Smooth muscle cell of the coronary artery (primary cell): ENCODE measurements around the gene CLNS1A. TPM values are rescaled to one million over a fixed set of nuclear protein-coding genes. Genes with fewer than 3 reads are reported as not detected.

Source experiments
- total RNA-seq: library from RNA; depleted of rRNA; stranded (reverse); fragments of >200 nt; gene quantifications from 2 replicates; pipeline ENCODE4 v1.2.3, GENCODE V29; 2014; ENCODE audit warnings: low replicate concordance

The CLNS1A gene, protein sequence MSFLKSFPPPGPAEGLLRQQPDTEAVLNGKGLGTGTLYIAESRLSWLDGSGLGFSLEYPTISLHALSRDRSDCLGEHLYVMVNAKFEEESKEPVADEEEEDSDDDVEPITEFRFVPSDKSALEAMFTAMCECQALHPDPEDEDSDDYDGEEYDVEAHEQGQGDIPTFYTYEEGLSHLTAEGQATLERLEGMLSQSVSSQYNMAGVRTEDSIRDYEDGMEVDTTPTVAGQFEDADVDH
- 148 and 337 TPM in 2 replicates for total RNA-seq

GRCh38 chr11:77637345-77638165, at the start of gene CLNS1A:
Gene CLNS1A, minus strand, starts transcription at chr11:77637794. Its CDS starts 80 bp downstream, at chr11:77637714.

GRCh38 chr11:77589521-77590193, 47.9 kb downstream of the CLNS1A start, which contains the start of gene AQP11:
Gene AQP11, plus strand, starts transcription at chr11:77589953. Its CDS starts 40 bp downstream, at chr11:77589993.

Other genes starting within 250 kb of the CLNS1A start
- gene PAK1, start 163.7 kb downstream of the CLNS1A start, total RNA-seq, result 14.9 and 29.4 TPM in 2 replicates
- gene AQP11, start 47.8 kb downstream of the CLNS1A start, total RNA-seq, result 0.45 and 5.5 TPM in 2 replicates
- 27.9 and 36.2 TPM in 2 replicates for gene RSF1, start 182.9 kb upstream of the CLNS1A start, total RNA-seq
- gene AAMDC, start 183.3 kb upstream of the CLNS1A start, total RNA-seq, result 58.4 and 63.2 TPM in 2 replicates